ENCODE data around the gene NEAT1. TPM values are rescaled to one million over a fixed set of nuclear protein-coding genes. Genes with fewer than 3 reads are reported as not detected.

Gene NEAT1
- total RNA-seq, 2 experiments from 2014 or later: 221 to 223 TPM

GRCh38 chr11:65493367-65494176, 71.0 kb downstream of the NEAT1 start:
- no peak for ATAC-seq (ENCODE audit: poor library complexity)
- Histone ChIP-seq H3K9me3 (ENCODE audit: control insufficient read depth in 1 of 2, insufficient read depth in 1 of 2, low read length in 2 of 2) (no peaks in the 10 kb centered on the region), H3K4me1 (ENCODE audit: insufficient read depth, low read length) (peaks cover 46% of the 10 kb centered on the region), H3K4me3 (ENCODE audit: low read length) (no peak overlapping the region), H3K27me3 (ENCODE audit: control insufficient read depth in 1 of 2, insufficient read depth in 2 of 2, low read length in 2 of 2) (no peaks in the 10 kb centered on the region), H3K36me3 (ENCODE audit: insufficient read depth, low read length) (no peaks in the 10 kb centered on the region), H3K27ac (ENCODE audit: low read depth in 1 of 2, low read length in 2 of 2) (no peak overlapping the region)
- Mint-ChIP-seq H3K27me3 (no peaks in the 10 kb centered on the region), H3K36me3 (ENCODE audit: low read depth) (no peaks in the 10 kb centered on the region), H3K4me3 (no peak overlapping the region), H3K9me3 (no peaks in the 10 kb centered on the region), H3K4me1 (ENCODE audit: low read depth) (peaks cover 34% of the 10 kb centered on the region), H3K27ac (peak overlapping the region; percentile 32)
- no peak for TF ChIP-seq CTCF (IDR thresholded peaks at IDR 0.05)
- CTCF ChIA-PET: interaction anchor here (0.6 to 1.4 kb wide), 3 partner anchors 25 to 108 kb away, joined by 3 to 4 read pairs (median 3); no protein-coding TSS in a partner anchor
- POLR2A ChIA-PET: interaction anchor here (0.8 to 2.8 kb wide), 7 partner anchors 9 to 72 kb away, joined by 3 to 14 read pairs (median 8); partner anchors contain the start of gene NEAT1
- intact Hi-C loops (cut with DNase I, micrococcal nuclease): no loop called here
- no peak for DNase-seq

Other genes starting within 250 kb of the NEAT1 start
- gene CAPN1, start 240.9 kb upstream of the NEAT1 start, total RNA-seq: 10 to 100 TPM; 80.3 to 83.2 TPM
- 10 to 100 TPM in 1 of 2 experiments, 1 to 10 TPM in 1; 9.6 to 10.6 TPM for gene POLA2, start 160.8 kb upstream of the NEAT1 start, total RNA-seq
- gene CDC42EP2, start 107.9 kb upstream of the NEAT1 start, total RNA-seq: under 1 TPM in 1 of 2 experiments, not detected in 1; 0.96 TPM
- 10 to 100 TPM; 50.3 to 60.1 TPM for gene DPF2, start 88.9 kb upstream of the NEAT1 start, total RNA-seq
- gene TIGD3, start 68.0 kb upstream of the NEAT1 start, total RNA-seq: under 1 TPM; 0.73 to 0.85 TPM
- 10 to 100 TPM; 40.0 to 40.8 TPM for gene SLC25A45, start 40.2 kb upstream of the NEAT1 start, total RNA-seq
- gene FRMD8, start 36.2 kb upstream of the NEAT1 start, total RNA-seq: 10 to 100 TPM; 19.4 to 25.3 TPM
- over 10,000 TPM; 31,509 to 32,316 TPM for gene MALAT1, start 76.2 kb downstream of the NEAT1 start, total RNA-seq
- gene SCYL1, start 102.3 kb downstream of the NEAT1 start, total RNA-seq: 10 to 100 TPM; 57.4 to 60.7 TPM
- gene LTBP3, start 135.6 kb downstream of the NEAT1 start, total RNA-seq: 100 to 1,000 TPM; 236 to 238 TPM
- gene ZNRD2, start 147.7 kb downstream of the NEAT1 start, total RNA-seq: 10 to 100 TPM; 38.7 to 39.9 TPM
- gene FAM89B, start 149.7 kb downstream of the NEAT1 start, total RNA-seq: 10 to 100 TPM; 23.3 to 27.3 TPM
- 10 to 100 TPM; 82.6 to 88.5 TPM for gene EHBP1L1, start 153.3 kb downstream of the NEAT1 start, total RNA-seq
- gene KCNK7, start 173.0 kb downstream of the NEAT1 start, total RNA-seq: 1 to 10 TPM; 4.9 to 5.0 TPM
- 10 to 100 TPM; 45.2 to 45.8 TPM for gene MAP3K11, start 191.4 kb downstream of the NEAT1 start, total RNA-seq
- gene PCNX3, start 193.0 kb downstream of the NEAT1 start, total RNA-seq: 10 to 100 TPM; 37.3 to 40.5 TPM
- gene SIPA1, start 215.3 kb downstream of the NEAT1 start, total RNA-seq: 100 to 1,000 TPM; 272 to 298 TPM
- 100 to 1,000 TPM; 379 to 382 TPM for gene RELA, start 240.1 kb downstream of the NEAT1 start, total RNA-seq